H9 (cell line): Measurements from ENCODE around the gene INMT. TPM values are rescaled to one million over a fixed set of nuclear protein-coding genes. Genes with fewer than 3 reads are reported as not detected.

Source experiments
- DNase-seq: peaks from one replicate; pipeline ENCODE4 v3.0.0-alpha.2; 2017
- H2AFZ ChIP-seq: one replicate; pipeline ENCODE4 v1.6.1; 2013; ENCODE audit warnings: mild to moderate bottlenecking, low read length, control low read depth, moderate library complexity
- H2AK5ac ChIP-seq: 2 replicates; pipeline ENCODE4 v1.6.1; 2013; ENCODE audit warnings: low read length, control low read depth, mixed read lengths; ENCODE audit not compliant: insufficient read length
- H2BK120ac ChIP-seq: one replicate; pipeline ENCODE4 v1.6.1; 2013; ENCODE audit warnings: low read depth, mild to moderate bottlenecking, low read length, control low read depth, inconsistent platforms; ENCODE audit not compliant: poor library complexity, severe bottlenecking
- H2BK12ac ChIP-seq: 2 replicates; pipeline ENCODE4 v1.6.1; 2013; ENCODE audit warnings: low read length, control low read depth, mixed read lengths, low read depth; ENCODE audit not compliant: insufficient read length
- H2BK15ac ChIP-seq: 2 replicates; pipeline ENCODE4 v1.6.1; 2013; ENCODE audit warnings: low read depth, low read length, control low read depth
- H2BK20ac ChIP-seq: one replicate; pipeline ENCODE4 v1.6.1; 2013; ENCODE audit warnings: low read depth, mild to moderate bottlenecking, low read length, control low read depth, inconsistent platforms; ENCODE audit not compliant: poor library complexity, severe bottlenecking
- H2BK5ac ChIP-seq: 2 replicates; pipeline ENCODE4 v1.6.1; 2013; ENCODE audit warnings: low read length, control low read depth, mixed read lengths; ENCODE audit not compliant: insufficient read length
- H3K14ac ChIP-seq: 2 replicates; pipeline ENCODE4 v1.6.1; 2013; ENCODE audit warnings: low read length, control low read depth; ENCODE audit not compliant: insufficient read depth
- H3K18ac ChIP-seq: 2 replicates; pipeline ENCODE4 v1.6.1; 2013; ENCODE audit warnings: low read depth, mild to moderate bottlenecking, mixed read lengths, low read length, control low read depth; ENCODE audit not compliant: insufficient read length
- H3K23ac ChIP-seq: 2 replicates; pipeline ENCODE4 v1.6.1; 2013; ENCODE audit warnings: low read length, control low read depth, mixed read lengths, low read depth; ENCODE audit not compliant: insufficient read length
- H3K23me2 ChIP-seq: 2 replicates; pipeline ENCODE4 v1.6.1; 2013; ENCODE audit warnings: low read depth, mild to moderate bottlenecking, mixed read lengths, low read length, control low read depth; ENCODE audit not compliant: insufficient read length, poor library complexity, severe bottlenecking
- H3K27ac ChIP-seq: 2 replicates; pipeline ENCODE4 v1.5.1; 2013; ENCODE audit warnings: low read length, control low read depth, mixed read lengths, low read depth; ENCODE audit not compliant: insufficient read length
- H3K27me3 ChIP-seq: 2 replicates; pipeline ENCODE4 v1.6.1; 2013; ENCODE audit warnings: low read length, control low read depth, inconsistent platforms; ENCODE audit not compliant: insufficient read depth
- H3K4ac ChIP-seq: 2 replicates; pipeline ENCODE4 v1.6.1; 2013; ENCODE audit warnings: low read depth, mild to moderate bottlenecking, control low read depth, inconsistent platforms, low read length, moderate library complexity
- H3K4me1 ChIP-seq: 2 replicates; pipeline ENCODE4 v1.6.1; 2013; ENCODE audit warnings: low read length, control low read depth, inconsistent platforms; ENCODE audit not compliant: insufficient read depth
- H3K4me2 ChIP-seq: 2 replicates; pipeline ENCODE4 v1.6.1; 2013; ENCODE audit warnings: low read length, control low read depth, mixed read lengths; ENCODE audit not compliant: insufficient read length, insufficient read depth
- H3K56ac ChIP-seq: 2 replicates; pipeline ENCODE4 v1.6.1; 2013; ENCODE audit warnings: low read depth, mild to moderate bottlenecking, mixed read lengths, low read length, control low read depth; ENCODE audit not compliant: insufficient read length
- H3K79me1 ChIP-seq: 2 replicates; pipeline ENCODE4 v1.6.1; 2013; ENCODE audit warnings: low read depth, mild to moderate bottlenecking, moderate library complexity, low read length, control low read depth, inconsistent platforms; ENCODE audit not compliant: insufficient read depth, poor library complexity, severe bottlenecking
- H3K79me2 ChIP-seq: 2 replicates; pipeline ENCODE4 v1.6.1; 2013; ENCODE audit warnings: low read length, control low read depth, inconsistent platforms; ENCODE audit not compliant: insufficient read depth
- H3K9ac ChIP-seq: 2 replicates; pipeline ENCODE4 v1.6.1; 2013; ENCODE audit warnings: low read length, control low read depth, mixed read lengths; ENCODE audit not compliant: insufficient read length; ENCODE audit errors: extremely low read depth
- H3K9me3 ChIP-seq: one replicate; pipeline ENCODE4 v1.6.1; 2013; ENCODE audit warnings: low read depth, low read length, inconsistent platforms; ENCODE audit not compliant: control insufficient read depth
- H3T11ph ChIP-seq: one replicate; pipeline ENCODE4 v1.6.1; 2013; ENCODE audit warnings: mild to moderate bottlenecking, low read length, control low read depth, inconsistent platforms
- H4K20me1 ChIP-seq: one replicate; pipeline ENCODE4 v1.6.1; 2013; ENCODE audit not compliant: control insufficient read depth, insufficient read length, insufficient read depth
- H4K5ac ChIP-seq: 2 replicates; pipeline ENCODE4 v1.6.1; 2013; ENCODE audit warnings: low read depth, mild to moderate bottlenecking, mixed read lengths, low read length, control low read depth; ENCODE audit not compliant: insufficient read length
- H4K8ac ChIP-seq: replicated peaks from 2 replicates; pipeline ENCODE4 v1.6.1; 2013; ENCODE audit warnings: low read length, control low read depth, mixed read lengths, low read depth; ENCODE audit not compliant: insufficient read length
- H4K91ac ChIP-seq: 2 replicates; pipeline ENCODE4 v1.6.1; 2013; ENCODE audit warnings: low read depth, mild to moderate bottlenecking, moderate library complexity, mixed read lengths, low read length, control low read depth; ENCODE audit not compliant: insufficient read length
- H3K27ac Mint-ChIP-seq, 3 experiments: 2 replicates in 2 of 3; 3 replicates in 1 of 3; pipeline ENCODE4 v1.8.0; 2020 to 2021; ENCODE audit warnings: mixed read lengths in 3 of 3, mild to moderate bottlenecking in 1 of 3, moderate library complexity in 1 of 3
- H3K27me3 Mint-ChIP-seq: 2 replicates; pipeline ENCODE4 v1.8.0; 2021; ENCODE audit warnings: low read depth, mild to moderate bottlenecking, moderate library complexity, mixed read lengths
- H3K36me3 Mint-ChIP-seq, 3 experiments: 2 replicates in 2 of 3; 3 replicates in 1 of 3; pipeline ENCODE4 v1.8.0; 2020 to 2021; ENCODE audit warnings: low read depth in 3 of 3, mixed read lengths in 3 of 3; ENCODE audit not compliant: insufficient read depth in 1 of 3
- H3K4me1 Mint-ChIP-seq, 2 experiments: 2 replicates each; pipeline ENCODE4 v1.8.0; 2020; ENCODE audit warnings: mixed read lengths in 2 of 2
- H3K4me3 Mint-ChIP-seq, 2 experiments: 2 replicates in 1 of 2; 3 replicates in 1 of 2; pipeline ENCODE4 v1.8.0; 2020 to 2021; ENCODE audit warnings: mild to moderate bottlenecking in 2 of 2, mixed read lengths in 2 of 2, moderate library complexity in 1 of 2
- H3K9me3 Mint-ChIP-seq, 2 experiments: 2 replicates in 1 of 2; 3 replicates in 1 of 2; pipeline ENCODE4 v1.8.0; 2020; ENCODE audit warnings: mild to moderate bottlenecking in 2 of 2, mixed read lengths in 2 of 2, moderate library complexity in 1 of 2
- WGBS: extraction: QIAGEN DNeasy Blood & Tissue Kit; methylation state at CpG from one replicate; pipeline ENCODE4 v1.1.7; 2013; ENCODE audit warnings: missing lambda C conversion rate, low lambda C conversion rate, mixed read lengths; ENCODE audit not compliant: insufficient read length; ENCODE audit errors: extremely low coverage; 5-methylcytosine and 5-hydroxymethylcytosine counted together
- total RNA-seq: library from RNA; stranded (reverse); gene quantifications from 2 replicates; pipeline ENCODE4 v1.2.1, GENCODE V29; 2021
- TF ChIP-seq, protein P1 (sequence below): fragments of 200-600 bp; sonication (generic); conservative IDR thresholded peaks from 3 replicates; pipeline ENCODE4 v1.8.0; 2021; ENCODE audit warnings: antibody characterized with exemption, mild to moderate bottlenecking

INMT gene
- total RNA-seq, 1 experiment from 2014 or later, result 0.70 TPM

DNA sequence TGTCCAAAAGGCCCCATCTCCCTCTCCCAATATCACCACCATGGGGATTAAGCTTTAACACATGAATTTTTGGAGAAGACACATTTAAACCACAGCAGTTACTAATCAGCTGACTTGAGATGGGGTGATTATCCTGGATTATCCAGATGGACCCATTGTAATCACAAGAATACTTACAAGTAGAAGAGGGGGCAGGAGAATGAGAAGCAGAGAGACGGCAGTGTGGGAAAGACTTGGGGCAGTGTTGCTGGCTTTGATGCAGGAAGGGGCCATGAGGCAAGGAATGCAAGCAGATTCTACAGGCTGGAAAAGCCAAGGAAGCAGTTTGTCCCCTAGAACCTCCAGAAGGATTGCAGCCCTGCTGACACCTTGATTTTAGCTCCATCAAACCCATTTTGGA lies 30.7 kb upstream of the INMT start:
- Mint-ChIP-seq H3K27ac (no peak overlapping the region), H3K36me3 (peaks cover 18 to 25% (median 23%) of the 10 kb centered on the region in 3 experiments), H3K27me3 (peaks cover 23% of the 10 kb centered on the region), H3K4me1 (peaks cover 5 to 21% of the 10 kb centered on the region in 2 experiments), H3K4me3 (no peak overlapping the region), H3K9me3 (peaks cover 32 to 34% of the 10 kb centered on the region in 2 experiments)
- H3K14ac ChIP-seq, result no peak overlapping the region
- H4K5ac ChIP-seq, result no peak overlapping the region
- H3K9ac ChIP-seq, result no peak overlapping the region
- no peak overlapping the region for H2BK20ac ChIP-seq
- TF ChIP-seq, protein P1, sequence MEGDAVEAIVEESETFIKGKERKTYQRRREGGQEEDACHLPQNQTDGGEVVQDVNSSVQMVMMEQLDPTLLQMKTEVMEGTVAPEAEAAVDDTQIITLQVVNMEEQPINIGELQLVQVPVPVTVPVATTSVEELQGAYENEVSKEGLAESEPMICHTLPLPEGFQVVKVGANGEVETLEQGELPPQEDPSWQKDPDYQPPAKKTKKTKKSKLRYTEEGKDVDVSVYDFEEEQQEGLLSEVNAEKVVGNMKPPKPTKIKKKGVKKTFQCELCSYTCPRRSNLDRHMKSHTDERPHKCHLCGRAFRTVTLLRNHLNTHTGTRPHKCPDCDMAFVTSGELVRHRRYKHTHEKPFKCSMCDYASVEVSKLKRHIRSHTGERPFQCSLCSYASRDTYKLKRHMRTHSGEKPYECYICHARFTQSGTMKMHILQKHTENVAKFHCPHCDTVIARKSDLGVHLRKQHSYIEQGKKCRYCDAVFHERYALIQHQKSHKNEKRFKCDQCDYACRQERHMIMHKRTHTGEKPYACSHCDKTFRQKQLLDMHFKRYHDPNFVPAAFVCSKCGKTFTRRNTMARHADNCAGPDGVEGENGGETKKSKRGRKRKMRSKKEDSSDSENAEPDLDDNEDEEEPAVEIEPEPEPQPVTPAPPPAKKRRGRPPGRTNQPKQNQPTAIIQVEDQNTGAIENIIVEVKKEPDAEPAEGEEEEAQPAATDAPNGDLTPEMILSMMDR, result no peak
- H2BK15ac ChIP-seq, result no peak overlapping the region
- H2AFZ ChIP-seq, result no peak overlapping the region
- H4K91ac ChIP-seq, result no peak overlapping the region
- no peak overlapping the region for H3K56ac ChIP-seq
- no peak overlapping the region for H2BK5ac ChIP-seq
- DNase-seq, result no peak
- 0 out of 2 replicates have a peak, but pooled peaks cover under 1% of the 10 kb centered on the region for H3K4me1 ChIP-seq
- H3K23me2 ChIP-seq, result no peaks in the 10 kb centered on the region
- H3K18ac ChIP-seq, result no peak overlapping the region
- H3K4ac ChIP-seq, result no peak overlapping the region
- no peaks in the 10 kb centered on the region for H3K27me3 ChIP-seq
- H3K79me1 ChIP-seq, result no peaks in the 10 kb centered on the region
- peaks cover 10% of the 10 kb centered on the region for H3K9me3 ChIP-seq
- no peak overlapping the region for H3K27ac ChIP-seq
- no peak overlapping the region for H3T11ph ChIP-seq
- no peaks in the 10 kb centered on the region for H4K20me1 ChIP-seq
- H3K79me2 ChIP-seq, result no peaks in the 10 kb centered on the region
- no peak overlapping the region for H2AK5ac ChIP-seq
- no peak overlapping the region for H4K8ac ChIP-seq
- H2BK120ac ChIP-seq, result no peak overlapping the region
- no peak overlapping the region for H3K23ac ChIP-seq
- WGBS, result no CpG with 5 or more reads among the region's 1 CpG
- H3K4me2 ChIP-seq, result no peak overlapping the region
- no peak overlapping the region for H2BK12ac ChIP-seq
